Measurements from ENCODE around the gene VWC2L. TPM values are rescaled to one million over a fixed set of nuclear protein-coding genes. Genes with fewer than 3 reads are reported as not detected.

Gene VWC2L
- polyA plus RNA-seq, 2 donors = not detected

DNA sequence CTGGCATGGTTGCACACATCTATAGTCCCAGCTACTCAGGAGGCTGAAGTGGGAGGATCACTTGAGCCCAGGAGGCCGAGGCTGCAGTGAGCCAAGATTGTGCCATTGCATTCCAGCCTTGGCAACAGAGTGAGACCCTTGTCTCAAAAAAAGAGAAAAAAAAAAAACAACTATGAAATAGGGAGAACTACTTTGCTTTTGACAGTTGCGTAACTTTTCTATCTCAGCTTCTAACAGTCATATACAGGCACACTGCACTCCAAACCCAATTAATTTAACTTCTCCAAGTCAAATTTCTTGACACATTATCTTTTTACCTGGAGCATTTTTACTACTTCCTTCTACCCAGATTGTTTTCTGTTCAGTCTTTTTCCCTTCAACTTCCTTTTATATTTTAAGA is 24.1 kb upstream of the VWC2L start:
- Histone ChIP-seq H3K36me3 (ENCODE audit: control insufficient read depth in 2 of 2, insufficient read depth in 2 of 2, low read length in 1 of 2) (no peaks in the 10 kb centered on the region), H3K9me3 (ENCODE audit: control insufficient read depth in 2 of 2, insufficient read depth in 1 of 2, low read depth in 1 of 2, low read length in 1 of 2) (peaks cover 0 to 2% of the 10 kb centered on the region in 2 donors), H3K4me3 (ENCODE audit: low read depth in 1 of 2, low read length in 2 of 2) (no peak overlapping the region), H3K4me1 (ENCODE audit: control insufficient read depth in 2 of 2, insufficient read depth in 2 of 2, low read length in 1 of 2) (no peaks in the 10 kb centered on the region), H3K27ac (ENCODE audit: low read depth in 2 of 2, low read length in 1 of 2) (no peak overlapping the region), H3K27me3 (ENCODE audit: control insufficient read depth in 1 of 2, insufficient read depth in 2 of 2, low read length in 2 of 2) (no peaks in the 10 kb centered on the region)
- 85 to 93% methylated on average over 2 of the region's 2 CpGs for WGBS, 2 donors

DNA sequence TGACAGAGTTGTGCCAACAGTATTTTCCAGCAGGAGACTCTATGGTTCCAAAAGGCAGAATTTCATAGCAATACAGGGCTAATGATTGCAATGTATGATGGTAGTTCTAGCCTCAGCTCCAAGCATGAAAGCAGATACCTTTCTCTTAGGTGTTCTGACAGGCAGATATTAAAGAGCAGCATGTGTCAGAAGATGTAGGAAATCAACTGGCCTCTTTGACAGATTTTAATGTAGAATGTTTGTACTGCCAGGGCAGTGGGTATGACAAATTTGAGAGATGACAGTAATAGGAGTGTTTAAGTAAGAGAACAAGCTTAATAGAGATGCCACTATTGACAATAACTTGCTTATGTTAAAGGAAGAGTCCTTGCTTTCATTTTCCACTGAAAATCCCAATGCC is 21.5 kb upstream of the VWC2L start:
- Histone ChIP-seq H3K36me3 (ENCODE audit: control insufficient read depth in 2 of 2, insufficient read depth in 2 of 2, low read length in 1 of 2) (no peaks in the 10 kb centered on the region), H3K9me3 (ENCODE audit: control insufficient read depth in 2 of 2, insufficient read depth in 1 of 2, low read depth in 1 of 2, low read length in 1 of 2) (no peaks in the 10 kb centered on the region), H3K27me3 (ENCODE audit: control insufficient read depth in 1 of 2, insufficient read depth in 2 of 2, low read length in 2 of 2) (no peaks in the 10 kb centered on the region), H3K4me3 (ENCODE audit: low read depth in 1 of 2, low read length in 2 of 2) (no peak overlapping the region), H3K4me1 (ENCODE audit: control insufficient read depth in 2 of 2, insufficient read depth in 2 of 2, low read length in 1 of 2) (no peaks in the 10 kb centered on the region), H3K27ac (ENCODE audit: low read depth in 2 of 2, low read length in 1 of 2) (no peak overlapping the region)

DNA sequence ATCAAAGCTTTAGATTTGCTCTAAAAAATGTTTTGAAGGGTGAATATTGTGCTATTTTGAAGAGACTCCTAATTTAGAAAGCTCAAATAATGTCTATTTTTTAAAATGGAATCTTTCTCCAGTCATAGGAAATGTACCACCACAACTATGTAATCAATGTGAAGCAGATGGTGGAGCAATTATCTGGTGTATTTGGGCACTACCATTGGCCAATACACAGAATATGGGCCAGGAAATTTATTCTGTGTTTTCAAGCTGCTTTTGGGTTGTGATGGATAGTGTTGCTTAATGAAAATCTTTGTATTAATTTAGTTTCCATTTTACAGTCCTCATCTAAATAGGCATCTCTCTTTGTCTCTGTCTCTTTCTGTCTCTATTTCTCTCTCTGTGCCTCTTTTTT is 17.1 kb upstream of the VWC2L start:
- H3K27me3 ChIP-seq (ENCODE audit: control insufficient read depth in 1 of 2, insufficient read depth in 2 of 2, low read length in 2 of 2) = no peaks in the 10 kb centered on the region
- no peaks in the 10 kb centered on the region for H3K36me3 ChIP-seq (ENCODE audit: control insufficient read depth in 2 of 2, insufficient read depth in 2 of 2, low read length in 1 of 2)
- H3K4me3 ChIP-seq (ENCODE audit: low read depth in 1 of 2, low read length in 2 of 2) = no peak overlapping the region
- H3K27ac ChIP-seq (ENCODE audit: low read depth in 2 of 2, low read length in 1 of 2) = no peak overlapping the region
- H3K9me3 ChIP-seq (ENCODE audit: control insufficient read depth in 2 of 2, insufficient read depth in 1 of 2, low read depth in 1 of 2, low read length in 1 of 2) = no peaks in the 10 kb centered on the region
- H3K4me1 ChIP-seq (ENCODE audit: control insufficient read depth in 2 of 2, insufficient read depth in 2 of 2, low read length in 1 of 2) = no peaks in the 10 kb centered on the region

DNA sequence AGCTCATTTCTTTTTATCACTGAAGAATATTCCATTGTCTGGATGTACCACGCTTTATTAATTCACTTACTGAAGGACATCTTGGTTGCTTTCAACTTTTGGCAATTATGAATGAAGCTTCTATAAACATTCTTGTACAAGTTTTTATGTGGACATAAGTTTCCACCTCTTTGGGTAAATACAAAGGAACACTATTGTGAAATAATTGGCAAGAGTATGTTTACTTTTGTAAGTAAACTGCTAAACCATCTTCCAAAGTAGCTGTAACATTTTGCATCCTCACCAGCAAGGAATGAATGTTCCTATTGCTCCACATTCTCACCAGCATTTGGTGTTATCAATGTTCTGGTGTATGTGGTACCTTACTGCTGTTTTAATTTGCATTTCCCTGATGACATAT is 15.8 kb upstream of the VWC2L start:
- no peaks in the 10 kb centered on the region for H3K36me3 ChIP-seq (ENCODE audit: control insufficient read depth in 2 of 2, insufficient read depth in 2 of 2, low read length in 1 of 2)
- H3K4me3 ChIP-seq (ENCODE audit: low read depth in 1 of 2, low read length in 2 of 2) = no peak overlapping the region
- no peak overlapping the region for H3K27ac ChIP-seq (ENCODE audit: low read depth in 2 of 2, low read length in 1 of 2)
- no peaks in the 10 kb centered on the region for H3K27me3 ChIP-seq (ENCODE audit: control insufficient read depth in 1 of 2, insufficient read depth in 2 of 2, low read length in 2 of 2)
- H3K9me3 ChIP-seq (ENCODE audit: control insufficient read depth in 2 of 2, insufficient read depth in 1 of 2, low read depth in 1 of 2, low read length in 1 of 2) = no peaks in the 10 kb centered on the region
- H3K4me1 ChIP-seq (ENCODE audit: control insufficient read depth in 2 of 2, insufficient read depth in 2 of 2, low read length in 1 of 2) = no peaks in the 10 kb centered on the region
- 41 to 70% methylated on average over 1 of the region's 1 CpG for WGBS, 2 donors

DNA sequence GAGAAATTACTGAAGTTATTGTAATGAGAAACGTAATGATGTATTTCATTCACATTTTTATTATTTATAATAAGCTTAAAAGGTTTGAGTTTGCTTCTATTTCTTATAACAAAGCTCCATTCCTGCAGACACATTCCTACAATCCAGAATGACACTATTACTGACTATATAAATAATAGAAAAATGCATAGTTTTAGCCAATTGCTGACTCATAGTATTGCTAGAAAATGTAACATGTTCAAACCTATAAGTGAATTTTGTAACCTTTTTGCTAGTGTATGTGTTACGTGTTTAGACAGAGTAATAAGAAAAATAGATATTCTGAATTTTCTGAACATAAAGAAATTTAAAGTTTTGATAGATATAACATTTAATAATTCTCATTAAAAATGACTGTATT is 9.3 kb upstream of the VWC2L start:
- Histone ChIP-seq H3K27ac (ENCODE audit: low read depth in 2 of 2, low read length in 1 of 2) (no peak overlapping the region), H3K4me3 (ENCODE audit: low read depth in 1 of 2, low read length in 2 of 2) (no peak overlapping the region), H3K36me3 (ENCODE audit: control insufficient read depth in 2 of 2, insufficient read depth in 2 of 2, low read length in 1 of 2) (no peaks in the 10 kb centered on the region), H3K4me1 (ENCODE audit: control insufficient read depth in 2 of 2, insufficient read depth in 2 of 2, low read length in 1 of 2) (no peaks in the 10 kb centered on the region), H3K27me3 (ENCODE audit: control insufficient read depth in 1 of 2, insufficient read depth in 2 of 2, low read length in 2 of 2) (no peaks in the 10 kb centered on the region), H3K9me3 (ENCODE audit: control insufficient read depth in 2 of 2, insufficient read depth in 1 of 2, low read depth in 1 of 2, low read length in 1 of 2) (no peaks in the 10 kb centered on the region)
- WGBS, 2 donors = 38 to 48% methylated on average over 2 of the region's 2 CpGs

DNA sequence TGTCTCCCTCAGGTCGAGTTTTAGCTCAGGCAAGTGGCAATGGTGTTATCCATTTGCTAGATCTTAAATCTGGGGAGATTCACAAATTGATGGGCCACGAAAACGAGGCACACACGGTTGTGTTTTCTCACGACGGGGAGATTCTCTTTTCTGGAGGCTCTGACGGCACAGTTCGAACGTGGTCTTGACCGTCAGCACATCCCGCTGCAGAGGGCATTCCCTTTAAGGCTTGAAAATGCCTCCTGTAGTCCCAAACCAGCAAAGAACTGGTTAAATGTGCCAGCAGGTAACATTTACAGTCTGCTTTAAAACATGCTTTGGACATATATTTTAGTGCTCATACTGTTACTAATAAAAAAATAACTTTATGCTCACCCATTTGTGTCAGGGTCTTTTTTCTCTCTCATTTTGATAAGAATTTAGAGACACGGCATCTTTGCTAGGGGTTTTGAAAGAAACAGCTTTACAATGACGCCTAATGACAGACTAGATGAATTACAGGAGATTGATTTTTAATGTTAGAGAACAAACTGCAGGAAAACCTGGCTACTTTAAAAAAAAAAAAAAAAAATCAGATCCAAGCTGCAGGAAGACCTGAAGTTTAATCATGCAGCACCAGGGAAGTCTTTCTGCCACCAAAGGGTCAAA is 602 bp upstream of the VWC2L start:
- Histone ChIP-seq H3K27ac (ENCODE audit: low read depth in 2 of 2, low read length in 1 of 2) (no peak overlapping the region), H3K9me3 (ENCODE audit: control insufficient read depth in 2 of 2, insufficient read depth in 1 of 2, low read depth in 1 of 2, low read length in 1 of 2) (no peaks in the 10 kb centered on the region), H3K27me3 (ENCODE audit: control insufficient read depth in 1 of 2, insufficient read depth in 2 of 2, low read length in 2 of 2) (no peaks in the 10 kb centered on the region), H3K4me3 (ENCODE audit: low read depth in 1 of 2, low read length in 2 of 2) (no peak overlapping the region), H3K36me3 (ENCODE audit: control insufficient read depth in 2 of 2, insufficient read depth in 2 of 2, low read length in 1 of 2) (no peaks in the 10 kb centered on the region), H3K4me1 (ENCODE audit: control insufficient read depth in 2 of 2, insufficient read depth in 2 of 2, low read length in 1 of 2) (no peaks in the 10 kb centered on the region)
- WGBS, 2 donors = 43 to 45% methylated on average over 13 of the region's 13 CpGs

DNA sequence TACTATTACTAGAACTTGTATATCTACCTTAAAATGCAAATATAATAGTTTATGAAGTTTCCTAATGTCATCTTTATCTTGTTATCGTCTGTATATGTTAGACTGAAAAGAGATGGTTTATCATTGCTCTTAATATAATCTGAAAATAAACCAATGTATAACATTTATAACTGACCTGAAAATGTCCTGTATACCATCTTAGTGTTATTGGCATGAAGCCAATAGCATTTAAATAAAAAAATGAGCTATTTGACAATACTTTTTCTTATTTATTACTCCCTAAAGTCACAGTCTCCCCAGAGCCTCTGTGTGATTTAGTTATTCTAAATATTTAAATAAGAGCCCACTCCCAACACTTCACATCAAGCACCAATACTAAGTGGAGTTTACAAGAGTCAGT is 1.8 kb downstream of the VWC2L start:
- Histone ChIP-seq H3K9me3 (ENCODE audit: control insufficient read depth in 2 of 2, insufficient read depth in 1 of 2, low read depth in 1 of 2, low read length in 1 of 2) (no peaks in the 10 kb centered on the region), H3K4me1 (ENCODE audit: control insufficient read depth in 2 of 2, insufficient read depth in 2 of 2, low read length in 1 of 2) (no peaks in the 10 kb centered on the region), H3K27ac (ENCODE audit: low read depth in 2 of 2, low read length in 1 of 2) (no peak overlapping the region), H3K27me3 (ENCODE audit: control insufficient read depth in 1 of 2, insufficient read depth in 2 of 2, low read length in 2 of 2) (no peaks in the 10 kb centered on the region), H3K4me3 (ENCODE audit: low read depth in 1 of 2, low read length in 2 of 2) (no peak overlapping the region), H3K36me3 (ENCODE audit: control insufficient read depth in 2 of 2, insufficient read depth in 2 of 2, low read length in 1 of 2) (no peaks in the 10 kb centered on the region)
- WGBS, 2 donors = 68 to 74% methylated on average over 1 of the region's 1 CpG

DNA sequence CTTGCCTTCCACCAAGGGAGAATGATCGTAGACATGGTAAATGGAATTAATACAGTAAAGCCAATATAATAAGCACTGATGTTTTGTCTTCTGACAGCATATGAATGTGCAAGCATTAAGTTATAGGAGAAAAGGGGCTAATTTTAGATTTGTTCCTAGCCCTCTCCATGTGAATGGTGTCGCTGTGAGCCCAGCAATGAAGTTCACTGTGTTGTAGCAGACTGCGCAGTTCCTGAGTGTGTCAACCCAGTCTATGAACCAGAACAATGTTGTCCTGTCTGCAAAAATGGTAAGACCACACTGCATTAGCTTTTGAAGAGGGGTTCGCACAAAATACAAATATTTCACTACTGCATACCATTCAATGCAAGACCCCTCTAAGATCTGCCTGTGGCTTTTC is 25.6 kb downstream of the VWC2L start:
- 91 to 96% methylated on average over 4 of the region's 4 CpGs for WGBS, 2 donors
- H3K27ac ChIP-seq (ENCODE audit: low read depth in 2 of 2, low read length in 1 of 2) = no peak overlapping the region
- no peaks in the 10 kb centered on the region for H3K4me1 ChIP-seq (ENCODE audit: control insufficient read depth in 2 of 2, insufficient read depth in 2 of 2, low read length in 1 of 2)
- H3K36me3 ChIP-seq (ENCODE audit: control insufficient read depth in 2 of 2, insufficient read depth in 2 of 2, low read length in 1 of 2) = no peaks in the 10 kb centered on the region
- H3K9me3 ChIP-seq (ENCODE audit: control insufficient read depth in 2 of 2, insufficient read depth in 1 of 2, low read depth in 1 of 2, low read length in 1 of 2) = no peaks in the 10 kb centered on the region
- no peak overlapping the region for H3K4me3 ChIP-seq (ENCODE audit: low read depth in 1 of 2, low read length in 2 of 2)
- no peaks in the 10 kb centered on the region for H3K27me3 ChIP-seq (ENCODE audit: control insufficient read depth in 1 of 2, insufficient read depth in 2 of 2, low read length in 2 of 2)

DNA sequence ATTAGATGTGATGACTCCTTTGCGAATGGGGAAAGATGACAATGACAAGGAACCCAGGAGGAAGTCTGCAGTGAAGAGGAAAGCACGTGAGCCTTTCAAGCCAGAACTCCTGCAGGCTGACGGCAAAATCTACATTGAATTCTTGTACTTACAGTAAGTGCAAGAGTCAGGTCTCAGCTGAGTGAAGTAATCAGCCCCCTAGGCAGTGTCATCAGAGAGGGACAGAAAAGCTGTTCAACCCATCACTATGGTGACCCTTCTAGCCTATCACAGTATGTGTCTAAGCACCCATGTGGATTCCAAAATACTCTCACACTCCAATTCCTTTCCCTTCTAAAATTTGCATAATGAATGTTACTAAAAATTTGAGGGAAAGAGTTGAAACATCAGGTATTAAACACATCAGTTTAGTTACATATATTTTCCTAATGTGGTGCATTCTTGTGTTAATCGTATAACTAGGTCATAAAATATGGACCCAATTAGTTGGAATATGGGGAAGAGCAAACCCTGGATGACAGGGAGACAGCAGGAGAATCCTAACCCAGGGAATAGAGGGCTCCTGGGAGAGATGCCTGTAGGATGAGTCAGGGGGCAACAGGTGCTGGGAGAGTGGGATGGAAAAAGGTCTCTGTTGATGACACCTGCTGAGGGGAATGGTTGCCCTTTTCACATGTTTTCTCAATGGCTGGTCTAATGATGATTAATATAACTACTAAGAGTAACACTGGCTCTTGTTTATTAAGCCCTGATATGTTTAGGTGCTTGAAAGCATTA is 39.5 kb downstream of the VWC2L start:
- Histone ChIP-seq H3K9me3 (ENCODE audit: control insufficient read depth in 2 of 2, insufficient read depth in 1 of 2, low read depth in 1 of 2, low read length in 1 of 2) (no peaks in the 10 kb centered on the region), H3K4me3 (ENCODE audit: low read depth in 1 of 2, low read length in 2 of 2) (no peak overlapping the region), H3K27me3 (ENCODE audit: control insufficient read depth in 1 of 2, insufficient read depth in 2 of 2, low read length in 2 of 2) (no peaks in the 10 kb centered on the region), H3K27ac (ENCODE audit: low read depth in 2 of 2, low read length in 1 of 2) (no peak overlapping the region), H3K4me1 (ENCODE audit: control insufficient read depth in 2 of 2, insufficient read depth in 2 of 2, low read length in 1 of 2) (no peaks in the 10 kb centered on the region), H3K36me3 (ENCODE audit: control insufficient read depth in 2 of 2, insufficient read depth in 2 of 2, low read length in 1 of 2) (no peaks in the 10 kb centered on the region)
- WGBS, 2 donors = 78 to 85% methylated on average over 4 of the region's 4 CpGs
